CMK (cell line): ENCODE measurements around the gene MUC13.

Experiments
- DNase-seq: peaks from one replicate; pipeline ENCODE4 v3.0.0-alpha.2; 2010; ENCODE audit warnings: low read depth

MUC13 gene

DNA sequence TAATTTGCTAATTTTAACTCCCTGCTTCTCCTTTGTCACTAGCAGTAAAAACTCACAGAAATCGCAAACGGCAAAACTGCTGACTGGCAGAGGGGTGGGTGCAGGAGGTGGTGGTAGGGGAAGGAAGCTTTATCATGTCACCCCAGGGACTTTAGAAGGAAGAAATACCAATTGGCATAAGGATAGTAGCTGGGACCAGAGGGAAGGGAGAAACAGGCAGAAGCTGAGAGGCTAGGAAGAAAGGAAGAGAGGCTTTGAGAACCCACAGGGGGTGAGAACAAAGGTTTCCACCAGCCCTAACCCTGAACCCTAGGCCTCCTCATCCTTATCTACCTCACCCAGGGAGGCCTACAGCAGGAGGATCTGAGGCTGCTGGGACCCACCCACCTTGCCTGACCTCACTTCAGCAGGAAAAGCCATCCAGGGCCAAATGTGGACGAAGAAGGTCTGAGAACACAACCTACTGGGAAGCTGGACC, 58.1 kb downstream of the MUC13 start:
- DNase-seq, result no peak

DNA sequence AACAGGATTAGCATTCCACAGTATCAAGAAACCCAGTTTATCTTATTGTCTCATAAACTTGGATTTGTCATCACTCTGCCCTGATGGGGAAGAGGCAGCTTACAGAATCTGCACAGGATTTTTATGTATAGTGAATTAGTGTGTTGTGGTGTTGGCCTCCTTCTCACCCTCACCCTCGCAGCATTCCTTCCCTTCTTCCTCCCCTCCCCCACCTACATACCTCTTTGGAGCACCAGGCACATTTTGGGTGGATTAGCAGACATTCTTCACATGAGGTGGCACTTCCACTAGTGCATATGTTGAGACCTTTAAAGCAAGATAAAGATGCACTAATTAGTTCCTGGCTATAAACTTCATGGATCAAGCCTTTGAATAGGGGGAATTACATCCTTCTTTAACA, 61.3 kb downstream of the MUC13 start:
- no peak for DNase-seq

DNA sequence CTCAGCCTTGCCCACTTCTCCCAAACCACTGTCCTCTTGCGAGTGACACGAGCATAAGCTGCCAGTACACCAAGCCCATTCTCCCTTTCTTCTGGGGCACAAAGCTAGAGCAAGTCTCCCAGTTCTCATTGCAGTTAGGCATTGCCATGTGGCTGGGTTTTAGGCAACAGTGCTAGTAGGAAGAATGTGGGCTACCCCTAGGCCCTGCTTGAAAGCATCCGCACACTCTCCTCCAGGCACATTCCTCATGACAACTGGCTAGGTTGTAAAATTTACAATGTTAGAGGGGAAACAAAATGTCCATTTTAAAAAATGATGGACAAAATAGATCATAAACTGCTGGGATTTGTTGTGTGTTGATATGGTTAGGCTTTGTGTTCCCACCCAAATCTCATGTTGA, 67.0 kb downstream of the MUC13 start:
- no peak for DNase-seq

DNA sequence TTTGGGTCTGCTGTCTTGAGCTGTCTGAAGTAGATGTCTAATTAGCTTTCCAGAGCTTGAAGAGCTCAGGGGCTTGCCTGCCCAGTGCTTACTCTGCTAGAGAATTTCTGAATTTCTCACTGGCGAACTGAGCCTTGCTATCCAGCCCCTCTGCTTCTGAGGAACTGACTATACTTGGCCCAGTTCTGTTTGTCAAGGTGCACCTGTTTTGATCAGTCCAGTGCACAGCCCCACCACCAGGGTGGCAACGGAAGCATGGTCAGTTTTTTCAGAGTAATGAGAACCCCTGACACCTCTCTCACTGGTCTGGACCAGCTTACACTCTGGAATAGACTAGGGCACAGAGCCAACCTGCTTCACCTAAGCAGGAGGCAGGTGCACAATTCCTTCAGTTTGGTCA, 72.5 kb downstream of the MUC13 start:
- DNase-seq, result no peak

DNA sequence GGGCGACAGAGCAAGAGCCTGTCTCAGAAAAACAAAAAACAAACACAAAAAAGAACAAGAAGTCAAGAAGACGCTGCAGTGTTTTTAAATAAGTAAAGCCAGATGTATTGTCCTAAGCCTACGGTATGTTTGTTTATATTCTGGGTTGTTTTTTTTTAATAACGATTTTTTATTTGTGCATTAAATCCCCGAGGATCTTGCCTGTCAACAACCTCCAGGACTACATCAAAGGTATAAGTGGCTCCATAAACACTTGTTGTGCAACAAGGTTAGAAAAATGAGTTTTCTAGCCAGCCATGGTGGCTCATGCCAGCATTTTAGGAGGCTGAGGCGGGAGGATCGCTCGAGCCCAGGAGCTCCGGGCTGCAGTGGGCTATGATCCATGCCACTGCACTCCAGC, 73.5 kb downstream of the MUC13 start:
- DNase-seq, result no peak

DNA sequence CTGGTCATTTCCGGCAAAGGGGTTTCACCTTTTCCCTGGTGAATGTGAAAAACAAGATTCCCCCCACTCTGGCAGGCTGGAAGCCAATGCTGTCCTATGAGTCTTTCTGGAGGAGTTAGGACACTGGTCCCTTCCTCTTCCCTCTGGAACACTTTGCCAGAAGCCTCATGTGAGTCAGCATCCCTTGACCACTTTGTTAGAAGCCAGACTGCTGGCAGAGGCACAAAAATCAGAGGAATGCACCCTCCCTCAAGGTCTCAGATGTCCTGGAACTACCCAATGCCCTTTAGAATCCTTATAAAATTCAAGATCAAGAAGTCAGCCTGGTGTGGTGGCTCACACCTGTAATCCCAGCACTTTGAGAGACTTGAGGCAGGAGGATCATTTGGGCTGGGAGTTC, 74.0 kb downstream of the MUC13 start:
- no peak for DNase-seq

DNA sequence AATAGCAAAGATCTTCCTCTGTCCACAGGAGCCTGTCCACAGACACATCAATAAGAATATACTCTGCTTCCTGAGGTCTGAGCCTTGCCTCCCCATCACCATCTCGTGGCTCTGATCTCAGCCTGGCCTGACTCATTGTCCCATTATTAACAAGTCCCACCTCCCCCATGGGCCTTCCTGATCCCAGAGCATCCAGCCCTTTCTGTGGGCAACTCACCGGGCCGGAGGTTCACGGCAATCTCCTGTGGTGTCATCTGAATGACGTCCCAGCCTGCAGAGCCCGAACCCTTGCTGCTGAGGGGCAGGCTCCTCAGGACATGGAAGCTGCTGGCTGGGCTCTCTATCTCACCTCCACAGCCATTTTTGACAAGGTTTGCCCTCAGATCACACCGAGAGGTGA, 75.5 kb downstream of the MUC13 start:
- no peak for DNase-seq

DNA sequence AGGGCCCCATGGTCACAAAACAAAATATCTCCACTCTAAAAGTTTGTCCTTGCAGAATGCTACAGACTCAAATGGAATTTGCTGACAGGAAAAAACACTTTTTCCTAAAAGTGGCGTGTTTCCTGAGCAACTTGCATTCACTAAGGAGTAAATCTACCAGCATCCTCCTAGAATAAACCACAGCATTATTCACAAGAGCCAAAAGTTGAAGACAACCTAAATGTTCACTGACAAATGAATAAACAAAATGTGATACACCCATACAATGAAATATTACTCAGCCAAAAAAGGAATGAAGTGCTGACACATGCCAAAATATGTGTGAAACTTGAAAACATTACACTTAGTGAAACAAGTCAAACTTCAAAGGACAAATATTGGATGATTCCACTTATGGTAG, 76.3 kb downstream of the MUC13 start:
- DNase-seq, result no peak

DNA sequence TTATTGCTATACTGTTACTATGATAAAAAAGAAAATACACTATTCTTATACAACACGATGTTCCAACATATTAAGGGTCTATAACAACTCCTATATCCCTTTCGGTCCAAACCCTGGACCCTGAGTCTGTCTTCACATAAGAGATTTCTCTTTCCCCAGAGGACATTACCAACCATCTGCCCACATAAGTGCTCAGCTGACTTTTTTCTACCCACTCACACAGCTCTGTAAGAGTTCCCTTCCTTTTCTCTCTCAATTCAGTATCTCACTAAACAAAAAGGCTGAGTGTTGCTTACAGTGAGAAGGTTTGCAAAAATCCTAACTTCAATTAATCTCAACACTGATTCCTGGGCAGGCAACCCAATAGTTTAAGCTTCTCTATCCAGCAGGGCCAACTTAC, 77.9 kb downstream of the MUC13 start:
- no peak for DNase-seq
